ENCODE measurements around the gene HIGD1B. TPM values are rescaled to one million over a fixed set of nuclear protein-coding genes. Genes with fewer than 3 reads are reported as not detected.

HIGD1B gene
- total and polyA plus RNA-seq, 2 of the 13 experiments (the other 11 are each of a cell fraction or from before 2014, with no cell fraction given) = not detected

DNA sequence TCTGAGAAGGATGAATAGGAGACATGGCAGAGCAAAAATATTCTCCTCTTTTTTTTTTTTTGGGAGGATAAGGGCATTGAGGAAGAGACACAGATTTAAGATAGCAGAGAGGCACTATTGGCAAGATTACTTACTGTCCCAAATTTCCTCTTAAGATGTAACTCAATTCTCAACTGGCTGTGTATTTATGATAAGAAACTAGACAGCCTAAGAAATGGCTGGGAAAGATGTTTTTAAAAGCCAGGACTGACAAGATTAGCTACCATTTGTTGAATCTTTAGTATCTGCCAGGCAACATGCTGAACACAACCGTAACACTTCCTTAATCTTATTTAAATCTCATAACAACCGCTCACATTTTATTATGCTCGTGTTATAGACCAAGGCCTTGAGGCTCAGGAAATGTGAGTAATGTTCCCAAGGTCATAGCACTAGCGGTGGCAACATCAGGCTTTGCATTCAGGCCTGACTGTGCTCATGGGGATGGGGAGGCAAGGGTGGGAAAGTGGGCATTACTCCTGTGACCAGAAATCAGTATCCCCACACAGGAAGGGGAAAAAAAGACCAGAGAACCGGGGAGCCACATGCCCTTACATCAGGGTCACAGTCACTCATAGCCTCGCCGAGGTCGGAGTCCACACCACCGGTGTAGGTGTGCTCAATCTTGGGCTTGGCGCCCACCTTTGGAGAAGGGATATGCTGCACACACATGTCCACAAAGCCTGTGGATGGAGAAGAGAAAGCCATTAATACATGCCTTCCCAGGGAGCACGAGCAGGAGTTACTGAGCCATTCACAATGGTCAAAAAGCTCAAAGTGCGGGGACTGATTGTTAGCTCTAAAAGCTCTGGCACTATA lies 15.6 kb downstream of the HIGD1B start (continued):
- TF ChIP-seq NBN (conservative IDR thresholded peaks at IDR 0.05) (no peak), ZNF75D (CRISPR knock-in tag; IDR thresholded peaks at IDR 0.05; ENCODE audit: borderline replicate concordance) (no peak), ZNF883 (CRISPR knock-in tag; IDR thresholded peaks at IDR 0.05; ENCODE audit: not compliant biosample characterization) (no peak), ETV5 (CRISPR knock-in tag; IDR thresholded peaks at IDR 0.05; ENCODE audit: borderline replicate concordance) (0 out of 2 replicates have a peak, but pooled peaks have one; percentile 7), MATR3 (CRISPR knock-in tag; IDR thresholded peaks at IDR 0.05) (no peak)

- intact Hi-C loops (cut with micrococcal nuclease; ENCODE audit: unreplicated experiment) = loop anchor here (1.0 kb wide), 2 partner anchors 86 to 90 kb away; no protein-coding TSS in a partner anchor
- in situ Hi-C loops (cut with HindIII; ENCODE audit: extremely low pct_ligation_motif_present, low pct_unique_long_range_greater_than_20kb) = loop anchor here (5.0 kb wide), 1 partner anchor 88 kb away; no protein-coding TSS in a partner anchor
- H3K36me3 ChIP-seq (replicated peaks in 1 of 2; ENCODE audit: control insufficient read depth in 1 of 2, insufficient read depth in 2 of 2, low read length in 2 of 2) = peaks cover 42 to 80% of the 10 kb centered on the region in 2 experiments
- H3K4me3 ChIP-seq (replicated peaks in 1 of 3; ENCODE audit: insufficient read depth in 1 of 3, low read depth in 2 of 3, low read length in 3 of 3) = no peak overlapping the region
- peaks cover 36% of the 10 kb centered on the region for H3K4me1 ChIP-seq (ENCODE audit: insufficient read depth, low read length)
- no peak overlapping the region for H3K9ac ChIP-seq (ENCODE audit: insufficient read depth, low read depth, low read length)
- H3K79me2 ChIP-seq (ENCODE audit: insufficient read depth, low read length) = no peaks in the 10 kb centered on the region
- H4K20me1 ChIP-seq (ENCODE audit: insufficient read depth, low read length) = 0 out of 2 replicates have a peak, but pooled peaks cover 4% of the 10 kb centered on the region
- no peak for DNase-seq (ENCODE audit: low spot score)
- H2AFZ ChIP-seq (ENCODE audit: low read length) = no peak overlapping the region
- no peak for FAIRE-seq
- CTCF ChIA-PET (ENCODE audit: low intra/inter-chr PET ratio, low total read pairs) = interaction anchor here (1.2 to 3.8 kb wide), 5 partner anchors 83 to 331 kb away, joined by 3 to 66 read pairs (median 6); no protein-coding TSS in a partner anchor
- no peaks in the 10 kb centered on the region for H3K9me3 ChIP-seq (ENCODE audit: low read length)
- no peak for ATAC-seq
- 69% methylated on average over 10 of the region's 10 CpGs for WGBS (ENCODE audit: low lambda C conversion rate)
- BruUV-seq (replicated peaks) = no TSS peak
- no peak overlapping the region for H3K4me2 ChIP-seq (ENCODE audit: low read depth, low read length)
- H3K27me3 ChIP-seq (ENCODE audit: control insufficient read depth in 1 of 2, insufficient read depth in 2 of 2, low read length in 2 of 2) = no peaks in the 10 kb centered on the region
- H3K27ac ChIP-seq (ENCODE audit: extremely low read length, insufficient read depth, low read length) = no peak overlapping the region
- POLR2A ChIA-PET = no interaction called here
- no peak for TF ChIP-seq NR3C1 (CRISPR knock-in tag; IDR thresholded peaks at IDR 0.05)
- TF ChIP-seq TCF7 (IDR thresholded peaks at IDR 0.05; ENCODE audit: low read depth) = no peak
- no peak for TF ChIP-seq ZNF629 (CRISPR knock-in tag; conservative IDR thresholded peaks at IDR 0.05)
- TF ChIP-seq ZNF224 (CRISPR knock-in tag; IDR thresholded peaks at IDR 0.05) = no peak
- TF ChIP-seq, protein P1, sequence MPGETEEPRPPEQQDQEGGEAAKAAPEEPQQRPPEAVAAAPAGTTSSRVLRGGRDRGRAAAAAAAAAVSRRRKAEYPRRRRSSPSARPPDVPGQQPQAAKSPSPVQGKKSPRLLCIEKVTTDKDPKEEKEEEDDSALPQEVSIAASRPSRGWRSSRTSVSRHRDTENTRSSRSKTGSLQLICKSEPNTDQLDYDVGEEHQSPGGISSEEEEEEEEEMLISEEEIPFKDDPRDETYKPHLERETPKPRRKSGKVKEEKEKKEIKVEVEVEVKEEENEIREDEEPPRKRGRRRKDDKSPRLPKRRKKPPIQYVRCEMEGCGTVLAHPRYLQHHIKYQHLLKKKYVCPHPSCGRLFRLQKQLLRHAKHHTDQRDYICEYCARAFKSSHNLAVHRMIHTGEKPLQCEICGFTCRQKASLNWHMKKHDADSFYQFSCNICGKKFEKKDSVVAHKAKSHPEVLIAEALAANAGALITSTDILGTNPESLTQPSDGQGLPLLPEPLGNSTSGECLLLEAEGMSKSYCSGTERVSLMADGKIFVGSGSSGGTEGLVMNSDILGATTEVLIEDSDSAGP (CRISPR knock-in tag; IDR thresholded peaks at IDR 0.05; ENCODE audit: borderline replicate concordance) = 0 out of 2 replicates have a peak, but pooled peaks have one; percentile 30
- TF ChIP-seq, protein P2, sequence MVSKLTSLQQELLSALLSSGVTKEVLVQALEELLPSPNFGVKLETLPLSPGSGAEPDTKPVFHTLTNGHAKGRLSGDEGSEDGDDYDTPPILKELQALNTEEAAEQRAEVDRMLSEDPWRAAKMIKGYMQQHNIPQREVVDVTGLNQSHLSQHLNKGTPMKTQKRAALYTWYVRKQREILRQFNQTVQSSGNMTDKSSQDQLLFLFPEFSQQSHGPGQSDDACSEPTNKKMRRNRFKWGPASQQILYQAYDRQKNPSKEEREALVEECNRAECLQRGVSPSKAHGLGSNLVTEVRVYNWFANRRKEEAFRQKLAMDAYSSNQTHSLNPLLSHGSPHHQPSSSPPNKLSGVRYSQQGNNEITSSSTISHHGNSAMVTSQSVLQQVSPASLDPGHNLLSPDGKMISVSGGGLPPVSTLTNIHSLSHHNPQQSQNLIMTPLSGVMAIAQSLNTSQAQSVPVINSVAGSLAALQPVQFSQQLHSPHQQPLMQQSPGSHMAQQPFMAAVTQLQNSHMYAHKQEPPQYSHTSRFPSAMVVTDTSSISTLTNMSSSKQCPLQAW (CRISPR knock-in tag; IDR thresholded peaks at IDR 0.05) = no peak
- TF ChIP-seq, protein P3, sequence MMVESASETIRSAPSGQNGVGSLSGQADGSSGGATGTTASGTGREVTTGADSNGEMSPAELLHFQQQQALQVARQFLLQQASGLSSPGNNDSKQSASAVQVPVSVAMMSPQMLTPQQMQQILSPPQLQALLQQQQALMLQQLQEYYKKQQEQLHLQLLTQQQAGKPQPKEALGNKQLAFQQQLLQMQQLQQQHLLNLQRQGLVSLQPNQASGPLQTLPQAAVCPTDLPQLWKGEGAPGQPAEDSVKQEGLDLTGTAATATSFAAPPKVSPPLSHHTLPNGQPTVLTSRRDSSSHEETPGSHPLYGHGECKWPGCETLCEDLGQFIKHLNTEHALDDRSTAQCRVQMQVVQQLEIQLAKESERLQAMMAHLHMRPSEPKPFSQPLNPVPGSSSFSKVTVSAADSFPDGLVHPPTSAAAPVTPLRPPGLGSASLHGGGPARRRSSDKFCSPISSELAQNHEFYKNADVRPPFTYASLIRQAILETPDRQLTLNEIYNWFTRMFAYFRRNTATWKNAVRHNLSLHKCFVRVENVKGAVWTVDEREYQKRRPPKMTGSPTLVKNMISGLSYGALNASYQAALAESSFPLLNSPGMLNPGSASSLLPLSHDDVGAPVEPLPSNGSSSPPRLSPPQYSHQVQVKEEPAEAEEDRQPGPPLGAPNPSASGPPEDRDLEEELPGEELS (CRISPR knock-in tag; IDR thresholded peaks at IDR 0.05) = no peak
- TF ChIP-seq CREB1 (IDR thresholded peaks at IDR 0.05) = no peak
- no peak for TF ChIP-seq CREB1 (CRISPR knock-in tag; IDR thresholded peaks at IDR 0.05)
- TF ChIP-seq ETV5 (CRISPR knock-in tag; IDR thresholded peaks at IDR 0.05; ENCODE audit: borderline replicate concordance) = no peak
- TF ChIP-seq ATF7 (IDR thresholded peaks at IDR 0.05) = no peak
- TF ChIP-seq ATF7 (CRISPR knock-in tag; IDR thresholded peaks at IDR 0.05) = peak; percentile 54; the same call in 1 of the 2 replicates
- TF ChIP-seq ZNF431 (CRISPR knock-in tag; IDR thresholded peaks at IDR 0.05; ENCODE audit: borderline replicate concordance, low read depth) = no peak
- no peak for TF ChIP-seq ZNF772 (CRISPR knock-in tag; IDR thresholded peaks at IDR 0.05)
These were observed 17.1 kb downstream of the HIGD1B start for GRCh38 chr17:44864831-44865230.

Measured in HepG2 (cell line).